Thoracic aorta (tissue), 2 donors: ENCODE measurements around the gene EOLA2. TPM values are rescaled to one million over a fixed set of nuclear protein-coding genes. Genes with fewer than 3 reads are reported as not detected.
A peak's percentile ranks its signal among the peaks of the same experiment; 100 is the strongest.
"Not testable (repeated sequence)": the region's sequence is repeated elsewhere in the genome, so short reads cannot be mapped to it uniquely, and the experiment has no call there.

Experiments
- ATAC-seq: fragments of 150-250 bp; one replicate; pipeline ENCODE4 v1.8.0; 2017; ENCODE audit warnings: low read depth; ENCODE audit not compliant: insufficient number of reproducible peaks, low FRiP score
- DNase-seq: peaks from one replicate; pipeline ENCODE4 v3.0.0-alpha.2; 2020; ENCODE audit warnings: low spot score
- H3K27ac ChIP-seq, 2 donors: fragments of 200-600 bp; sonication (generic); 1 replicate in 1 of 2; 2 replicates in 1 of 2; pipeline ENCODE4 v1.5.1; 2016; ENCODE audit warnings: mild to moderate bottlenecking in 2 of 2, moderate library complexity in 2 of 2
- H3K27me3 ChIP-seq: fragments of 200-600 bp; sonication (generic); replicated peaks from 2 replicates; pipeline ENCODE4 v1.6.0; 2016; ENCODE audit warnings: mild to moderate bottlenecking; ENCODE audit not compliant: insufficient read depth
- H3K36me3 ChIP-seq: fragments of 200-600 bp; sonication (generic); one replicate; pipeline ENCODE4 v1.5.1; 2016
- H3K4me1 ChIP-seq, 2 donors: fragments of 200-600 bp; sonication (generic); 1 replicate in 1 of 2; 2 replicates in 1 of 2; pipeline versions ENCODE4 v1.5.1 to v1.6.0; 2016; ENCODE audit warnings: low read depth in 2 of 2, mild to moderate bottlenecking in 1 of 2; ENCODE audit not compliant: control insufficient read depth in 1 of 2
- H3K4me3 ChIP-seq: fragments of 200-600 bp; sonication (generic); 2 replicates; pipeline ENCODE4 v1.5.1; 2016; ENCODE audit warnings: mild to moderate bottlenecking
- H3K9me3 ChIP-seq: fragments of 200-600 bp; sonication (generic); 2 replicates; pipeline ENCODE4 v1.5.1; 2016
- CTCF ChIP-seq: fragments of 200-600 bp; sonication (generic); IDR thresholded peaks from one replicate; pipeline ENCODE4 v1.5.1; 2019; ENCODE audit warnings: antibody characterized with exemption
- total RNA-seq, 2 donors: library from RNA; depleted of rRNA; stranded (reverse); fragments of >200 nt; gene quantifications; one replicate each; pipeline versions ENCODE4 v1.1.0 to v1.2.3, GENCODE V29; 2016

The EOLA2 gene
- total RNA-seq, 2 donors from 2014 or later = 34.6 to 56.7 TPM

- peak overlapping the region; percentile 71 for H3K4me3 ChIP-seq
- no peak for TF ChIP-seq CTCF
- peak; percentile 85 for DNase-seq
- ATAC-seq = peak; percentile 6
- H3K27ac ChIP-seq = peak overlapping the region in 1 of 2 donors; percentile 89
- H3K36me3 ChIP-seq = peaks cover 1% of the 10 kb centered on the region
- H3K4me1 ChIP-seq = peaks cover 0 to 5% of the 10 kb centered on the region in 2 donors
- H3K9me3 ChIP-seq = no peaks in the 10 kb centered on the region
- H3K27me3 ChIP-seq = no peaks in the 10 kb centered on the region
Measured at GRCh38 chrX:149938881-149939654, 777 bp upstream of the EOLA2 start.

GRCh38 chrX:149937871-149938426, 342 bp downstream of the EOLA2 start:
- H3K4me3 ChIP-seq = peak overlapping the region; percentile 69
- H3K27ac ChIP-seq = peak overlapping the region; percentile 62 to 76
- no peaks in the 10 kb centered on the region for H3K27me3 ChIP-seq
- H3K9me3 ChIP-seq = no peaks in the 10 kb centered on the region
- ATAC-seq = no peak
- H3K4me1 ChIP-seq = peaks cover 0 to 5% of the 10 kb centered on the region in 2 donors
- no peaks in the 10 kb centered on the region for H3K36me3 ChIP-seq
- no peak for TF ChIP-seq CTCF
- DNase-seq = no peak

- Histone ChIP-seq H3K27ac (peak overlapping the region in 1 of 2 donors; percentile 62), H3K4me3 (peak overlapping the region; percentile 69)
- not testable (repeated sequence) for H3K36me3 ChIP-seq, ATAC-seq, H3K27me3 ChIP-seq, H3K9me3 ChIP-seq, H3K4me1 ChIP-seq, DNase-seq
Measured at GRCh38 chrX:149937328-149937727, 963 bp downstream of the EOLA2 start.

GRCh38 chrX:149933547-149933946, 4.7 kb downstream of the EOLA2 start:
- not testable (repeated sequence) for H3K4me1 ChIP-seq, DNase-seq, H3K36me3 ChIP-seq, H3K27ac ChIP-seq, ATAC-seq, H3K9me3 ChIP-seq, H3K27me3 ChIP-seq, H3K4me3 ChIP-seq

- DNase-seq, H3K9me3 ChIP-seq, H3K27ac ChIP-seq, H3K4me1 ChIP-seq, H3K4me3 ChIP-seq, H3K36me3 ChIP-seq, H3K27me3 ChIP-seq, ATAC-seq: not testable (repeated sequence)
Measured at GRCh38 chrX:149932970-149933369, 5.3 kb downstream of the EOLA2 start.

GRCh38 chrX:149932150-149932549, 6.1 kb downstream of the EOLA2 start:
- H3K4me3 ChIP-seq, DNase-seq, H3K36me3 ChIP-seq, H3K27me3 ChIP-seq, H3K4me1 ChIP-seq, H3K27ac ChIP-seq, ATAC-seq, H3K9me3 ChIP-seq: not testable (repeated sequence)

GRCh38 chrX:149931355-149931754, 6.9 kb downstream of the EOLA2 start:
- H3K27ac ChIP-seq, H3K4me1 ChIP-seq, H3K27me3 ChIP-seq, ATAC-seq, H3K36me3 ChIP-seq, H3K9me3 ChIP-seq, H3K4me3 ChIP-seq, DNase-seq: not testable (repeated sequence)

- H3K4me1 ChIP-seq, H3K36me3 ChIP-seq, DNase-seq, H3K4me3 ChIP-seq, H3K27ac ChIP-seq, H3K27me3 ChIP-seq, H3K9me3 ChIP-seq, ATAC-seq: not testable (repeated sequence)
Measured at GRCh38 chrX:149929400-149929799, 8.9 kb downstream of the EOLA2 start, which contains the start of gene HSFX4. Gene HSFX4 (plus strand): TSS chrX:149929573. CDS start chrX:149929645, 72 bp downstream.

- ATAC-seq, H3K27ac ChIP-seq, H3K4me3 ChIP-seq: not testable (repeated sequence)
Measured at GRCh38 chrX:149928635-149929034, 9.7 kb downstream of the EOLA2 start.

GRCh38 chrX:149927964-149928258, 10.4 kb downstream of the EOLA2 start:
- not testable (repeated sequence) for DNase-seq, H3K9me3 ChIP-seq, H3K36me3 ChIP-seq, H3K4me3 ChIP-seq, ATAC-seq, H3K4me1 ChIP-seq, H3K27me3 ChIP-seq, H3K27ac ChIP-seq

More at GRCh38 chrX:149928635-149929034, 9.7 kb downstream of the EOLA2 start:
- not testable (repeated sequence) for H3K36me3 ChIP-seq, H3K27me3 ChIP-seq, H3K4me1 ChIP-seq, H3K9me3 ChIP-seq, DNase-seq
